GM12874 (cell line): ENCODE measurements around the gene POU3F4.

Experiments
- TF ChIP-seq, protein P1 (sequence below): IDR thresholded peaks from 2 replicates; pipeline ENCODE4 v1.5.1; 2011; ENCODE audit warnings: low read depth, mild to moderate bottlenecking, control low read depth, low read length, moderate library complexity; ENCODE audit not compliant: insufficient read depth

Gene POU3F4

DNA sequence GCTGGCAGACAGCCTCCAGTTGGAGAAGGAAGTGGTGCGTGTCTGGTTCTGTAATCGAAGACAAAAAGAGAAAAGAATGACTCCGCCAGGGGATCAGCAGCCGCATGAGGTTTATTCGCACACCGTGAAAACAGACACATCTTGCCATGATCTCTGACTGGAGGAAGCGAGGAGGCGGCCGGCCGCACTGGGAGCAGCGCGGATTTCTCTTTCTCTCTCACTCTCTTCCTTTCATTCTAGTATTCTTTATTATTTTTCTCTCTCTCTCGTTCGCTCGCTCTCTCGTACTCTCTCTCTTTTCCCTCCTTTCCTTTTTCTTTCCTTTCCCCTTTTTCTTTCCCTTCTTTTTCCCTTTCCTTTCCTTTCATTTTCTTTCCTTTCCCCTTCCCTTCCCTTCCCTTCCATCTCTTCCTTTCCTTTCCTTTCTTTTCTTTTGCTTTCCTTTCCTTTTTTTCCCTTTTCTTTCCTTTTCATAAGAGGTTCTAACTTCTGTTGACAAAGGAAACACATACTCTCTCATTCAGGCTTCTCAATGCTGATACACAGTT, 1.2 kb downstream of the POU3F4 start:
- TF ChIP-seq, protein P1, sequence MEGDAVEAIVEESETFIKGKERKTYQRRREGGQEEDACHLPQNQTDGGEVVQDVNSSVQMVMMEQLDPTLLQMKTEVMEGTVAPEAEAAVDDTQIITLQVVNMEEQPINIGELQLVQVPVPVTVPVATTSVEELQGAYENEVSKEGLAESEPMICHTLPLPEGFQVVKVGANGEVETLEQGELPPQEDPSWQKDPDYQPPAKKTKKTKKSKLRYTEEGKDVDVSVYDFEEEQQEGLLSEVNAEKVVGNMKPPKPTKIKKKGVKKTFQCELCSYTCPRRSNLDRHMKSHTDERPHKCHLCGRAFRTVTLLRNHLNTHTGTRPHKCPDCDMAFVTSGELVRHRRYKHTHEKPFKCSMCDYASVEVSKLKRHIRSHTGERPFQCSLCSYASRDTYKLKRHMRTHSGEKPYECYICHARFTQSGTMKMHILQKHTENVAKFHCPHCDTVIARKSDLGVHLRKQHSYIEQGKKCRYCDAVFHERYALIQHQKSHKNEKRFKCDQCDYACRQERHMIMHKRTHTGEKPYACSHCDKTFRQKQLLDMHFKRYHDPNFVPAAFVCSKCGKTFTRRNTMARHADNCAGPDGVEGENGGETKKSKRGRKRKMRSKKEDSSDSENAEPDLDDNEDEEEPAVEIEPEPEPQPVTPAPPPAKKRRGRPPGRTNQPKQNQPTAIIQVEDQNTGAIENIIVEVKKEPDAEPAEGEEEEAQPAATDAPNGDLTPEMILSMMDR = no peak

DNA sequence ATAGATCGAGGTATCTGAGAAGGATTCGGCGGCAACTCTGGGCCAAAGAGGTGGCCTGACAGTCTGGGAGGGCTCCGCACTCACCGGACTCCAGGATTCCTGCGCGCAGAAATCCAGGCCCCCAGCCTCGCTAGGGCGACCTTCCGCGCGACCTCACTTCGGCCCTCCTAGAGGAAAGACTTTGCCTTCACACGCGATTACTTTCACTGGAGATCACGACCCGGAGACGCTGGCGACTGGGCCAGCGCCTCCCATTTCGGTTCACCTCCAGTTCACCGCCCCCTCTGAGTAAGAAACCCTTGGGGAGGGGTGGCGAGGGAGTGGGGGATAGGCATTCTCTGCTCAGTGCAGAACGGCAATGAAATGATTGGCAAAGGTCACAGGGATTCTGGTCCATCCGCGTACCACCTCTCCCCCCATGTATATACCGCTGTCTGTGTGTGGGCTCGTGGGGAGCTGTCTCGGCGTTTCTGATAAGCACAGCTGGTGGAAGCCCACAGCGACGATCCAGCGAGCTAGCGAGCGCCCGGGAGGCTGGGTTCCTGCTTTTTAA, 2.5 kb downstream of the POU3F4 start:
- TF ChIP-seq, protein P1 = no peak

DNA sequence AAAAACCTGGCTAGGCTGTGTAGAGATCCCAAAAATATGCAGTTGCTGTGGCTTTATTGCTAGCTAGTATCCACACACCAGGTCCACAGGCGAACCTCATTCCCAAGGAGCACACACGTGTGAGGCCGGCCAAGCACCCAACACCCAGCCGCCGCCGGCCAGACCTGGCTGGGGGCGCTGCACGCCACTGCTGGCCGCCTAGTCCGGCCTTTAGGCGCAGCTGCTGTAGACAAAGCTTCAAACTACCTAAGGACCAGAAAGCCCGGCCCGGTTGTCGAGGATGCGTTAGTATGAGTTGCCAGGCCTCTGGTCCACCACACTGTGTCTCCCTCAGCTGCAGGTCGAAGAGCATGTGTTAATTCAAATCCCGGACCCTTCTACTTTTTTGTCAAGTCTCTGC, 3.1 kb downstream of the POU3F4 start:
- TF ChIP-seq, protein P1 = no peak

DNA sequence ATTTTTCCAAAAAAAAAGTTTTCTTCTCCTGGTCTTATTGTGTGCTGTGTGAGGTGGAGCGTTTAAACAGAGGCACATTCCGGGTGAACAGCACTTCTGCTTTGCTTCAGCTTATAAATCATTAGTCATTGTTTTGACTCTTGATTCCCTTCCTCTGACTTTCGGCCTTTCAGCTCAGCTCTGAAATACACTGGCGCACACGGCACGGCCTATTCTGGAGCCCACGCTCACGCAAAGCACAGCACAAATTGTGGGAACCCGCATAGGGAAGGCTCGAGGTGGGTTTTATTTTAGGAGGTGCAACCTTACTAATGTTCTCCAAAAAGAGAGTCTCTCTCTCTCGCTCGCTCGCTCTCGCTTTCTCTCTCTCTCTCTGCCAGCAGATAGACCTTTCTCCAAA, 4.0 kb downstream of the POU3F4 start:
- TF ChIP-seq, protein P1 = no peak

DNA sequence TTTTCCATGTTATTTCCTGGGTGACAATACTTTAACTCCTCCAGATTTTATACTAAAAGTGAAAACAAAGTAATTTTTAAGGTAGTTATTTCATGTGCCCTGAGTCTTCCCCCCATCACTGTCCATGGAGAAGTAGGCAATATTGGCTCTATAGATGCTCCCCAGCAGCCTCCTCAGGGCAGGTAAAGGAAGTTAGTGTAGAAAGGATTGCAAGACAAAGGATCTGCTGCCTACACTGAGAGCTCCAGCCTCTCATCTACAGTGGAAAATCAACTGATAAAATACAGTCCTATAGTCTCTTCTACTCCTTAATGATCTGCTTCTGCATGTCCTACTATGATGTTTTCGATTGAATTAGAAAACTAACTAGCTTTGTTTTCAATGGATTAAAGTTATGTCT, 8.5 kb downstream of the POU3F4 start:
- TF ChIP-seq, protein P1 = no peak

- TF ChIP-seq, protein P1 = no peak
These were observed 13.8 kb downstream of the POU3F4 start for GRCh38 chrX:83521905-83522304.

- TF ChIP-seq, protein P1 = no peak
These were observed 21.9 kb downstream of the POU3F4 start for GRCh38 chrX:83529950-83530349.
